RWPE1 (cell line): Measurements from ENCODE around the gene ZNF592.
"Not testable (repeated sequence)": the region's sequence is repeated elsewhere in the genome, so short reads cannot be mapped to it uniquely, and the experiment has no call there.

ENCODE experiments used
- CTCF ChIA-PET: fragments of 350-600 bp; sonication (Branson Sonifier 250); formaldehyde crosslinking; extraction: SDS; loops from one replicate; lab custom pipeline; 2021; lab: Yijun Ruan, JAX
- POLR2A ChIA-PET: fragments of 400-600 bp; formaldehyde crosslinking; extraction: SDS; loops from one replicate; lab custom pipeline; 2020; ENCODE audit warnings: antibody characterized with exemption; ENCODE audit not compliant: low non-redundant PET; lab: Yijun Ruan, JAX
- DNase-seq: peaks from one replicate; pipeline ENCODE4 v3.0.0; 2012; ENCODE audit warnings: low spot score
- H3K27ac ChIP-seq: fragments of 450-650 bp; 2 replicates; pipeline ENCODE4 v1.5.1; 2017
- CTCF ChIP-seq: fragments of 450-650 bp; conservative IDR thresholded peaks from 2 replicates; pipeline ENCODE4 v1.5.1; 2017; ENCODE audit warnings: low read depth, mild to moderate bottlenecking

ZNF592 gene

GRCh38 chr15:84731774-84732173 is 16.6 kb upstream of the ZNF592 start:
- ChIA-PET POLR2A (no interaction called here), CTCF (no interaction called here)
- no peak for DNase-seq
- TF ChIP-seq CTCF = no peak
- no peak overlapping the region for H3K27ac ChIP-seq

DNA sequence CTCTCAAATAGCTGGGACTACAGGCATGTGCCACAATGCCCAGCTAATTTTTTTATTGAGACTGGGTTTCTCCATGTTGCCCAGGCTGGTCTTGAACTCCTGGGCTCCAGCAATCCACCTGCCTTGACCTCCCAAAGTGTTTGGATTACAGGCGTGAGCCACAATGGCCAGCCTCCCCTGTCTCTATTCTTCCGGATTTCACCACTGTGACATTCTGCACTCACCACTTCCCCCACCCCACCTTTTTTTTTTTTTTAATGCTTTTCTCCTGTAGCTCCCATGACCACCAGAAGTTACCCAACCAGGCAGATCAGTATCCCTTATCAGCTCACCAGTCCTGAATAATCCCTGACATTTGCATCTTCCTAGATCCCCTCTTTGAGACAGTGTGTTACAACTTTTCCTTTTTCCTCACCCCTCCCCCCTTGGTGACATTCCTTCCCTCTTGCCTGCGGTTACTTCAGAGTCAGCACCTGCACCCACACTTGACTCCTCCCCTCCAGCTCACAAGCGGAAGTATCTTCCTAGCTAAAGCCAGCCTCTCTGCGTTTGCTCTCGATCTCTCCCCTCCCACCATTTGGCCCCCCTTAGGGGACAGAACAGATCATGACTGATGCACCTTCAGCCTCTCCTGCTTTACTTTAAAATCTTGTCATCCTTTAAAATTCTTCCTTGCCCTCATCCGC is 13.5 kb upstream of the ZNF592 start:
- no peak overlapping the region for H3K27ac ChIP-seq
- no peak for DNase-seq
- ChIA-PET CTCF (interaction anchor here (0.6 kb wide), 1 partner anchor 80 kb away, joined by 3 read pairs; no protein-coding TSS in a partner anchor), POLR2A (interaction anchor here (0.6 to 0.9 kb wide), 4 partner anchors 19 to 68 kb away, joined by 4 to 6 read pairs (median 4); partner anchors contain the start of gene SEC11A)
- no peak for TF ChIP-seq CTCF

DNA sequence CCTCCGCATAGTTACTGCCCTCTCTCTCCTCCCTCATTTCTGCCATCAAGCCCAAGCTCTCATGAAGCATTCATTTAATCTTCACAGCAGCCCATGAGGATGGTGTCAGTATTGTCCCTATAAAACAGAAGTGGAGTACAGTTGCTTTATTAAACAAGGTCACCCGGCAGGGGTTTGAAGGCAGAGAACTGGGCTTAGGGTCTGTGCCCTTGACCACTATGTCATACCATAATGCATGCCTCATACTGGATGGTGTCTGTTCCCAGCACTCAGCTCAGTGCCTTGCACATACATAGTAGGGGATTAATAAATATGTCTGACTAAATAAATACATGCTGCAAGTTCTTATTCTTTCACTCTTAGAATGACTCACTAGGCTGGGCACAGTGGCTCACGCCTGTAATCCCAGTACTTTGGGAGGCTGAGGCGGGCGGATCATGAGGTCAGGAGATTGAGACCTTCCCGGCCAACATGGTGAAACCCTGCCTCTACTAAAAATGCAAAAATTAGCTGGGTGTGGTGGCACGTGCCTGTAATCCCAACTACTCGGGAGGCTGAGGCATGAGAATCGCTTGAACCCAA is 12.8 kb upstream of the ZNF592 start:
- not testable (repeated sequence) for DNase-seq
- CTCF ChIA-PET = interaction anchor here (0.6 kb wide), 1 partner anchor 80 kb away, joined by 3 read pairs; no protein-coding TSS in a partner anchor

GRCh38 chr15:84736375-84736774 is 12.0 kb upstream of the ZNF592 start:
- ChIA-PET POLR2A (no interaction called here), CTCF (no interaction called here)
- no peak overlapping the region for H3K27ac ChIP-seq
- no peak for DNase-seq
- TF ChIP-seq CTCF = no peak

More for the DNA sequence above, 12.8 kb upstream of the ZNF592 start:
- H3K27ac ChIP-seq = not testable (repeated sequence)
- POLR2A ChIA-PET = interaction anchor here (0.6 kb wide), 2 partner anchors 31 to 49 kb away, joined by 4 to 6 read pairs; no protein-coding TSS in a partner anchor

DNA sequence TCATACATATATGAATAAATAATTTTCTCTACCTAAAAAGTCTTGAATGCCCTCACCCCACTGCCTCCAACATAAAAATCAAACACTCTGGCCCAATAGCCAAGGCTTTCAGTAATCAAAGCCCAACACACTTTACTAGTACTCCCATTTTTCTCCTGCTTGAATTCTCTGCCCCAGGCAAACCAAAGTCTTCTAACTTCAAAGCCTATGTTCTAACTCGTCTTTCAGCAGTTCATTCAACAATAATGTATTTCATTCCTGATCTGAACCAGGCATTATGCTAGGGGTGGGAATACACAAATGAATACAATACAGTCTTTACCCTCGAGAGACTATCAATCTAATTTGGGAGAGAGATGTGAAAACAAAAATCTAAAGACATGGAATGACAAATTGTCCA is 11.4 kb upstream of the ZNF592 start:
- ChIA-PET CTCF (no interaction called here), POLR2A (interaction anchor here (0.9 kb wide), 1 partner anchor 21 kb away, joined by 4 read pairs; the partner anchor contains the start of gene SEC11A)
- no peak overlapping the region for H3K27ac ChIP-seq
- no peak for DNase-seq
- no peak for TF ChIP-seq CTCF

GRCh38 chr15:84740691-84741090 is 7.7 kb upstream of the ZNF592 start:
- TF ChIP-seq CTCF = no peak
- no peak overlapping the region for H3K27ac ChIP-seq
- ChIA-PET POLR2A (no interaction called here), CTCF (no interaction called here)
- no peak for DNase-seq

DNA sequence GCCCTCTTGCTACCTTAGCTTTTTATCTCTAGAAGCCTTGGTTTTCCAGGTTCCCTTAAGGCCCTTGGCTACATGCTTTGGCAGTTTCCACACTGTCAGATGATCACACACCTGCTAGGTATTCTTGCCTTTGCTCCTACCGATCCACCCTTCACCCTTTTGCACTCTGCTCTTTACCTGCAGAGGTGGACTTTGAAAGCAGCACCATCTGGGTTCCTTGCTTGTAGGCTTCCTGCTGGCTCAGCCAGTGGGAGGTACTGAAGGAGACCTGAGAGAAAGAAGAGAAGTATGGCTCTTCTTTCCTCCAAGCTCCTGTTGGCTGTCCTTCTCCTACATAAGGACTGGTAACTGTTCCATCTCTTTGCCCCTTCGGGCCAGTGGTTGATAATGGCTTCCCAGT is 7.3 kb upstream of the ZNF592 start:
- H3K27ac ChIP-seq = no peak overlapping the region
- ChIA-PET POLR2A (no interaction called here), CTCF (no interaction called here)
- TF ChIP-seq CTCF = no peak
- no peak for DNase-seq
